ENCODE data around the gene NKIRAS2. TPM values are rescaled to one million over a fixed set of nuclear protein-coding genes. Genes with fewer than 3 reads are reported as not detected.

NKIRAS2 gene
- total and polyA plus RNA-seq, 2 of the 13 experiments (the other 11 are each of a cell fraction or from before 2014, with no cell fraction given): 27.9 to 42.0 TPM

- Histone ChIP-seq H3K27ac (ENCODE audit: extremely low read length, insufficient read depth, low read length) (peak overlapping the region; percentile 77), H4K20me1 (ENCODE audit: insufficient read depth, low read length) (peaks cover 9% of the 10 kb centered on the region), H2AFZ (ENCODE audit: low read length) (no peak overlapping the region), H3K4me1 (ENCODE audit: insufficient read depth, low read length) (peaks cover 42% of the 10 kb centered on the region), H3K9ac (ENCODE audit: insufficient read depth, low read depth, low read length) (no peak overlapping the region), H3K4me2 (ENCODE audit: low read depth, low read length) (no peak overlapping the region), H3K79me2 (ENCODE audit: insufficient read depth, low read length) (peaks cover 61% of the 10 kb centered on the region), H3K36me3 (replicated peaks in 1 of 2; ENCODE audit: control insufficient read depth in 1 of 2, insufficient read depth in 2 of 2, low read length in 2 of 2) (peaks cover 27 to 50% of the 10 kb centered on the region in 2 experiments), H3K9me3 (ENCODE audit: low read length) (no peaks in the 10 kb centered on the region), H3K4me3 (replicated peaks in 1 of 3; ENCODE audit: insufficient read depth in 1 of 3, low read depth in 2 of 3, low read length in 3 of 3) (no peak overlapping the region), H3K27me3 (ENCODE audit: control insufficient read depth in 1 of 2, insufficient read depth in 2 of 2, low read length in 2 of 2) (no peaks in the 10 kb centered on the region)
- BruUV-seq (replicated peaks): no TSS peak
- intact Hi-C loops (cut with micrococcal nuclease; ENCODE audit: unreplicated experiment): loop anchor here (2.0 kb wide), 1 partner anchor 15 kb away; the partner anchor contains the start of gene DNAJC7
- ChIA-PET POLR2A (interaction anchor here (2.2 to 9.0 kb wide), 2 partner anchors 11 to 16 kb away, joined by 27 to 183 read pairs; partner anchors contain the start of genes DNAJC7 and NKIRAS2), CTCF (ENCODE audit: low intra/inter-chr PET ratio, low total read pairs) (no interaction called here)
- in situ Hi-C loops (cut with HindIII; ENCODE audit: extremely low pct_ligation_motif_present, low pct_unique_long_range_greater_than_20kb): no loop called here
- no peak for ATAC-seq
- no peak for FAIRE-seq
- DNase-seq (ENCODE audit: low spot score): no peak
- TF ChIP-seq, protein P1, sequence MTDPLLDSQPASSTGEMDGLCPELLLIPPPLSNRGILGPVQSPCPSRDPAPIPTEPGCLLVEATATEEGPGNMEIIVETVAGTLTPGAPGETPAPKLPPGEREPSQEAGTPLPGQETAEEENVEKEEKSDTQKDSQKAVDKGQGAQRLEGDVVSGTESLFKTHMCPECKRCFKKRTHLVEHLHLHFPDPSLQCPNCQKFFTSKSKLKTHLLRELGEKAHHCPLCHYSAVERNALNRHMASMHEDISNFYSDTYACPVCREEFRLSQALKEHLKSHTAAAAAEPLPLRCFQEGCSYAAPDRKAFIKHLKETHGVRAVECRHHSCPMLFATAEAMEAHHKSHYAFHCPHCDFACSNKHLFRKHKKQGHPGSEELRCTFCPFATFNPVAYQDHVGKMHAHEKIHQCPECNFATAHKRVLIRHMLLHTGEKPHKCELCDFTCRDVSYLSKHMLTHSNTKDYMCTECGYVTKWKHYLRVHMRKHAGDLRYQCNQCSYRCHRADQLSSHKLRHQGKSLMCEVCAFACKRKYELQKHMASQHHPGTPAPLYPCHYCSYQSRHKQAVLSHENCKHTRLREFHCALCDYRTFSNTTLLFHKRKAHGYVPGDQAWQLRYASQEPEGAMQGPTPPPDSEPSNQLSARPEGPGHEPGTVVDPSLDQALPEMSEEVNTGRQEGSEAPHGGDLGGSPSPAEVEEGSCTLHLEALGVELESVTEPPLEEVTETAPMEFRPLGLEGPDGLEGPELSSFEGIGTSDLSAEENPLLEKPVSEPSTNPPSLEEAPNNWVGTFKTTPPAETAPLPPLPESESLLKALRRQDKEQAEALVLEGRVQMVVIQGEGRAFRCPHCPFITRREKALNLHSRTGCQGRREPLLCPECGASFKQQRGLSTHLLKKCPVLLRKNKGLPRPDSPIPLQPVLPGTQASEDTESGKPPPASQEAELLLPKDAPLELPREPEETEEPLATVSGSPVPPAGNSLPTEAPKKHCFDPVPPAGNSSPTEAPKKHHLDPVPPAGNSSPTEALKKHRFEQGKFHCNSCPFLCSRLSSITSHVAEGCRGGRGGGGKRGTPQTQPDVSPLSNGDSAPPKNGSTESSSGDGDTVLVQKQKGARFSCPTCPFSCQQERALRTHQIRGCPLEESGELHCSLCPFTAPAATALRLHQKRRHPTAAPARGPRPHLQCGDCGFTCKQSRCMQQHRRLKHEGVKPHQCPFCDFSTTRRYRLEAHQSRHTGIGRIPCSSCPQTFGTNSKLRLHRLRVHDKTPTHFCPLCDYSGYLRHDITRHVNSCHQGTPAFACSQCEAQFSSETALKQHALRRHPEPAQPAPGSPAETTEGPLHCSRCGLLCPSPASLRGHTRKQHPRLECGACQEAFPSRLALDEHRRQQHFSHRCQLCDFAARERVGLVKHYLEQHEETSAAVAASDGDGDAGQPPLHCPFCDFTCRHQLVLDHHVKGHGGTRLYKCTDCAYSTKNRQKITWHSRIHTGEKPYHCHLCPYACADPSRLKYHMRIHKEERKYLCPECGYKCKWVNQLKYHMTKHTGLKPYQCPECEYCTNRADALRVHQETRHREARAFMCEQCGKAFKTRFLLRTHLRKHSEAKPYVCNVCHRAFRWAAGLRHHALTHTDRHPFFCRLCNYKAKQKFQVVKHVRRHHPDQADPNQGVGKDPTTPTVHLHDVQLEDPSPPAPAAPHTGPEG (CRISPR knock-in tag; IDR thresholded peaks at IDR 0.05): no peak
- TF ChIP-seq, protein P2, sequence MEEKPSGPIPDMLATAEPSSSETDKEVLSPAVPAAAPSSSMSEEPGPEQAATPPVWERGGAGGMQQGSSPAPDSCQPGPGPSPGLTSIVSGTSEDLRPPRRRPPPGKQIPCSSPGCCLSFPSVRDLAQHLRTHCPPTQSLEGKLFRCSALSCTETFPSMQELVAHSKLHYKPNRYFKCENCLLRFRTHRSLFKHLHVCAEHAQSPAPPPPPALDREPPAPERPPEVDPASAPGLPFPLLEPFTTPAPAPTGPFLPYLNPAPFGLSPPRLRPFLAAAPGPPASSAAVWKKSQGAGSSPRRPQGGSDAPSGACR (CRISPR knock-in tag; IDR thresholded peaks at IDR 0.05): no peak
- TF ChIP-seq PCBP1 (IDR thresholded peaks at IDR 0.05; ENCODE audit: borderline replicate concordance, low read depth, low read length) (no peak), MAFF (IDR thresholded peaks at IDR 0.05; ENCODE audit: low read depth, low read length) (peak; percentile 82), RARG (CRISPR knock-in tag; IDR thresholded peaks at IDR 0.05; ENCODE audit: low read depth) (no peak), ARNTL (CRISPR knock-in tag; IDR thresholded peaks at IDR 0.05) (no peak), MAFK (conservative IDR thresholded peaks at IDR 0.05 in 1 of 2, IDR thresholded peaks at IDR 0.05 in 1 of 2; ENCODE audit: low read length in 2 of 2) (peak; percentile 88 to 91)
- WGBS (ENCODE audit: low lambda C conversion rate): 98% methylated on average over 2 of the region's 2 CpGs
These were observed 18.2 kb upstream of the NKIRAS2 start for GRCh38 chr17:42001729-42002128.

Data from HepG2 (cell line).